Activated CD4-positive, alpha-beta T cell treated with anti-CD3 and anti-CD28 coated beads for 1 hour (primary cell): ENCODE measurements around the gene UNC5A.

Source experiments
- DNase-seq: peaks from one replicate; pipeline ENCODE4 v3.0.0-alpha.2; 2020

Gene UNC5A

GRCh38 chr5:176881816-176882566 is 71.6 kb downstream of the UNC5A start:
- DNase-seq: no peak

GRCh38 chr5:176882567-176882903 is 72.2 kb downstream of the UNC5A start:
- no peak for DNase-seq

GRCh38 chr5:176883700-176884570 is 73.6 kb downstream of the UNC5A start:
- no peak for DNase-seq

DNA sequence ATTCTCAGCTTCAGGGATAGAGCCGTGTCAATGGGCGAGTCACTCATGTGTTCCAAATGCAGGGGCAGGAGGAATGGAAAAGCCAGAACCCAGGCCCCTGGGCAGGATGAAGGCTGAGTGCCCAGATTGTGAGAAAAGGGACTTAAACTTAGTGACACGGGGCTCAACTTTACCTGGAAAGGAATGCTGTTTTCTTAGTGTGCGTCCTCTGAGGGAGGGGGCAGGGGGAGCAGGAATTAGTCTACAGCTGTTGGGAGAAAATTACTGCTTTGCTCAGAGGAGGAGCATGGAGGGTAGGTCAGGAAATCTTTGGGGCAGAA is 74.2 kb downstream of the UNC5A start:
- DNase-seq: no peak

GRCh38 chr5:176886336-176887251 is 76.2 kb downstream of the UNC5A start:
- DNase-seq: no peak

DNA sequence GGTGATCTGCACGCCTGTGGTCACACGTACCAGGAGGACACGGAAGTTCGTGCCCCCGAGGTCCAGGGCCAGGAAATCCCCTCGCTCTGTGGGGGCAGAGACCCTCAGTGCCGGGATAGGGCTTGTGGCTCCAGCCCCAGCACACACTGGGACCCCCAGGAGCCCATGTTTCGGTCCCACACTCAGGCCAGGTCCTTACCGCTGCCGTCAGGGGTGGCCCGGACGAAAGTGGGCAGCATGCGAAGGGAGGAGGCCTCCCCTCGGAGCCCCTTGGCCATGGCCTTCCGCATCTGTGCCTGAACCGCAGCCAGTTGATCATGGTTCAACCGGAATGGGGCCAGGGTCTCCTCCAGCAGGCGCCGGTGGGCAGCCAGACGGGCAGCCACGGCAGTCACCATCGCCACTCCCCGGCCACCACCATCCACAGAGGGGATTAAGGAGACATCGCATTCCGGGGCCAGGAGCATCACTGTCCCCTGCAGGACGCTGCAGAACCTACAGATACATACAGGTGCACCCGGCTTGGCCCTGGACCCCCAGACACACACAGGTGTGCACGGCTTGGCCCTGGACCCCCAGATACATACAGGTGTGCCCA is 77.0 kb downstream of the UNC5A start:
- DNase-seq: no peak

DNA sequence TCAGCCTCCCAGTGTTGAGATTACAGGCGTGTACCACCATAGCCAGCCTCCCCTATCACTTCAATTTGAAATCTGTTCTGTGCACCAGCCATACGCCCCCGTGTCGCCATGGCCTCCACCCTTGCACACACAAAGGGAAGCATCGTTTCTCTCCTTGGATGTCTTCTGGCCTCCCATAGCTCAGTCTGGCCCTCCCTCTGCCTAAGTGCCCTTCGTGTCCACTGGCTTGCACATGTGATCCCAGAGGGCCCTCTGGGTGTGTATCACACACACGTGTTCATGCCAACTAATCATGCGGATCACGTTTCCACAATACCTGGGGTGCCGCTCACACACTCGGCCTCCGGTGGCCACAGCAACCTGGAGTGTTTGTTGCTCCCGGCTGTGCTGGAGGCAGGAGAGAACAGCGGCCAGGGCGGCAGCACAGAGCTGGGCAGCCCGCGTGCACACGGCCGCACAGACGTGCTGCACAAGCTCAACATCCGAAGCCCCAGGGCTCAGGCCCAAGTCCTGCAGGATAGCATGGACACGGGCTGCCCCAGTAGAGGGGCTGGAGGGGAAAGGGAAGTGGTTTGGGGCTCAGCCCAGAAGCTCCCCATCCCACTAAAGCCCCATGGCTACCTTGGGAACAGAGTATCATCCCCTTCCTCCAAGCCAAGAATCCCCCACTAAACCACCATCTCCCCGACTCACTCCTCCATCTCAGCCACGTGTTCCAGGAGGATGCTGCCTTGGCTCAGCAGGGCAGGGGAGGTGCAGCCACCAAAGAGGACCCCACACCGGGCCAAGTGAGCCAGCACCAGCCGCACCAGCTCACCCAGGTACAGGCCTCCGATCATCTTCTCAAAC is 77.9 kb downstream of the UNC5A start:
- no peak for DNase-seq

GRCh38 chr5:176888865-176889165 is 78.5 kb downstream of the UNC5A start:
- DNase-seq: no peak

GRCh38 chr5:176889321-176890280 is 79.2 kb downstream of the UNC5A start:
- no peak for DNase-seq

DNA sequence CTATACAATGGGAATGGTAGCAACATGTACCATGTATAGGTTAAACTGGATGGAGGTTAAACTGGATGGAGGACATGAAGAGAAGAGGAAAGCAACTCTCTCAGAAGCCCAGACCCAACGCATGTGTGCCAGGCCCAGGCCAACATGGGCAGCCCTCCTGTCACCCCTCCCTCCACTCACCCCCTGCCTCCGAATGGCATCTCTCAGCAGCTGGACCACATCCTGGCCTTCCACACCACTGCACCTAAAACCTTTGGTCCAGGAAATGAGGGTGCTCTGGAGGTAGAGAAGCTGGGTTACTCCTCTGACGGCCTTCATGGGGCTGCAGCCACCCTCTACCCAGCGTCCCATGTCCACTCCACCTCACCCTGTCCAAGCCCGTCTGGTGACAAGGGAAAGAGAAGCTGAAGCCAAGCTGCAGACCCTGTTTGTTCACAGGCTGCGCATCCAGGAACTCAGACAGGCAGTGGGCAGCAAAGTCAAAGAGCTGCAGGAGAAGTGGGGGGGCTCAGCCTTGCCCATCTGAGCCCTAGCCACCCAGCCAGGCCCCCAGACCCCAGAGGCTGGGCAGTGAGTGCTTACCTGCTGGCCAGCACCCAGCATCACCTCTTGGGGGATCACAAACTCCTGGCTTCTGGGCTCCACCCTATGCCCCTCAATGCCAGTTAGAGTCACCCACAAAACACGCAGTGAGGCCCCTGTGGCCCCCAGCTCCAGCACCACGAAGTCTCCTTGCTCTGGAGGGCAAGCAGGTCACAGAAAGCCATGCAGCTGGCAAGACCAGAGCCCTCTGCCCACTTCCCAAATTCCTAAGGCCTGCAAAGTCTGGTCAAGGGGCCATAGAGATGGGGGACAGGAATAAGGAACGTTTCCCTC is 80.3 kb downstream of the UNC5A start:
- no peak for DNase-seq

DNA sequence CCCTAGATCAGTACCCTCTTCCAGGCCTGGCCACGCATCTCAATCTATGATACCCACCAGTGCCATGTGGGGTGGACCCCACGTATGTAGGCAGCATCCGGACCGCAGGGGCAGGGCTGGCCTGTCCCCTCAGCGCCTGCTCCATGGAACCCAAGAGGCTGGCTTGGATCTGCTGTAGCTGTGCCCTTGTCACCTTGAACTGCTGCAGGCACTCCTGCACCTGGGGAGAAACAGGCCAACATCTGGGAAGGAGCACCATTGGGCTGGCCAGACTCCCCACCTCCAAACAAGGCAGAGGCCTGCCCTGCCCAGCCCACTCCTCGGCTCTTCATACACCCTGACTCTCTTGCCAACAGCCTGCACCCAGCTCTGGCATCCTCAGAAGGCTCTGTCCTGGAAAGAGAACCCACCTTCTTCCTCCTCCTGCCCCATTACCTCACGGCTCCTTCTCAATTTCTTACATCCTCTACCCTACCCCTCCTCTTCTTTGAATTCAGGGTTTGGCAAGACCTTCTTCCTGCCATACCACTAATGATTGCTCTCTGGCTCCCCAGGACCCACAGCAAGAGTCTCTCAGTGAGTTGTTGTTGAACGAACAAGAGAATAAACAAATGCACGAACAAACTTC is 81.1 kb downstream of the UNC5A start:
- DNase-seq: no peak

DNA sequence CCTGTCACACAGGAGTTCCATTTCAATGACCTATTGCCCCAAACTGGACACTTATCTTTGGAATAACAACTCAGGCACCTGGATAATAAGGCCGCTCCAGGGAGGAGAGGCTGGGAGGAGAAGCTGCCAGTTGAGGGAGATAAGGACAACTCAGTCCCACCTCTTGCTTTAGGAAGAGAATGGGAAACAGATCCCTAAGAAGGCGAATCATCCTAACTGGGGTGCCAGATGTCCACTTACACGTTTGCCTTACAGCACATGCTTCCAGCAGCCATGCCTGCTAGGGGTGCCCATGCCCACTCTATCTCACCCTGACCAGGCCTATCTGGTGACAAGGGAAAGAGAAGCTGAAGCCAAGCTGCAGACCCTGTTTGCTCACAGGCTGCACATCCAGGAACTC is 82.3 kb downstream of the UNC5A start:
- DNase-seq: no peak

DNA sequence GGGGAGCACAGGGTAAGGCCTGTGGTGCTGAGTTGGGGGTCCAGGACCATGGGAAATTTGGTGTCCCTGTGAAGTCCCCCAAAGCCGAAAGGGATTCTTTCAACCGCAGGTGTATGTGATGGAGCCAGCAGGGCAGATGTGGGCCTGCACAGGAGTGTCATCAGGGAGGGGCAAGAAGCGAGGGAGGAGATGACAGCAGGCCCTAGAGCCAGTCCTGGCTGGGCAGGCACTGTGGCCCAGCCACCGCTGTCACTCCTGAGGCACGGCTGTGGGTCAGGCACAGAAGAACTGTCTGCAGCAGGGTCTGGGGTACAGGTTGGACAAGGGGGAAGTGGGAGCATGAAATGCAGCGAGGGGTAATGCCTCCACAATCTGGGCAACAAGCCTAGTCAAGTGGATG is 83.9 kb downstream of the UNC5A start:
- DNase-seq: no peak

GRCh38 chr5:176895831-176896230 is 85.5 kb downstream of the UNC5A start:
- DNase-seq: no peak

GRCh38 chr5:176897263-176897662 is 86.9 kb downstream of the UNC5A start:
- DNase-seq: no peak

GRCh38 chr5:176899296-176899891 is 89.0 kb downstream of the UNC5A start, which contains the start of gene HK3:
Gene HK3 (minus strand): TSS chr5:176899346. CDS start chr5:176896159, 3,187 bp downstream.
- DNase-seq: no peak

DNA sequence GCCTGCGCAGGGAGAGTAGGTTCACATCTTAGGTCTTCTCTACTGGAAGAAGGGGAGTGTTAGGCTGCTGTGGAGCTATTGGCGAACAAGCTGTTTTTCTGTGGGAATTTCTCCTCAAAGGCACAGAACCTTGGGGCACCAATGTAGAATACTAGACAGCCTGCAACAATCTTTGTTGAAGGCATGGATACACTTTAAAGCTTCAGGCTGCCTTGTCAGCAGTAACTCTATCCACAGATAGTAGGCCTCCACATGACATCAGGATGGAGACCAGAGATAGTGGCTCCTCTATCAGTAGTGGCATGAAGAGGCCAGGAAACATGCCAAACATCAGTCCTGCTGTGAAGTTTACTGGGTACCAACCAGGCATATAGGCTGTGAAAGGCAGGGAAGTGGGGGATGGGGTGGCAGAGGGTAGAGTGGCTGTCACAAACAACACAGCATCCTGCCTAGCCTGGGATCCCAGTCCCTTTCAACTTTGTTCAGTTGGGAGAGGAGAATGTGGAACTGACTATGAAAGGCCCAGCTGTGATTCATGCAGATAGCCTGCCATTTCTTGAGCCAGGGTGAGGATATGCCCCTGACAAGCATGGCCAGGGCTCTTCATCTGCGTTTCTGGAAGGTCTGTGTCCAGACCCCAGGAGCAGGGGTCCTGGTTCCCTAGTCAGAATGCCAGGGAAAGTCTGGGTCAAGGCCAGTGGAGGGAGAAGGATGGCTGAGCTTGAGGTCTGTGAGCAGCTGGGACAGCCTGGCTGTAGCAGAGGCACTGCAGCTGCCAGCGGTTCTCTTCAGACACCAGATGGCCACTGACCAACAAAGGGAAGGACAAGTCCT is 89.8 kb downstream of the UNC5A start:
- no peak for DNase-seq

- no peak for DNase-seq
Measured at GRCh38 chr5:176900780-176901204, 90.4 kb downstream of the UNC5A start.
